C4-2B (cell line): ENCODE data around the gene NPAS3.

Experiments
- ZFX ChIP-seq: fragments of 450-650 bp; IDR thresholded peaks from 2 replicates; pipeline ENCODE4 v1.6.1; 2017
- TF ChIP-seq, protein P1 (sequence below): fragments of 450-650 bp; conservative IDR thresholded peaks from 2 replicates; pipeline ENCODE4 v1.5.1; 2017; ENCODE audit warnings: mild to moderate bottlenecking

DNA sequence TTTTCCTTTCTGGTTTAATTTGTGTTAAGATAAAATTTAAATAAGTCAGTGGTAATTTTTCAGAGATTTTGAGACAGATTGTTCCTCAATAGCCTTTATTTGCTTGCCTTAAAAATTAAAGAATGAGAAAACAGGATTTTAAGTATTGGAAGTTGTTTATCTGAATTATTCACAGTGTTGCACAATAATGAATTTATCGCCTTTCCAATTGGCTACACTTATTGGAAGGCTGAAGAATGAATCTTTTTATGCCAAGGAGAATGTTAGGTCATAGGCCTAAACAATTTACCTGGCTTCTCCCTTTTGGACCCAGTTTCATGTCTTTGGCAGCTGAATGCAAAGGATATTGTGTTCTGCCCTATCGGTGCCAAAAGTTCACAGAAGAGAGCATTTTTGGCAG, 250.2 kb downstream of the NPAS3 start:
- TF ChIP-seq, protein P1, sequence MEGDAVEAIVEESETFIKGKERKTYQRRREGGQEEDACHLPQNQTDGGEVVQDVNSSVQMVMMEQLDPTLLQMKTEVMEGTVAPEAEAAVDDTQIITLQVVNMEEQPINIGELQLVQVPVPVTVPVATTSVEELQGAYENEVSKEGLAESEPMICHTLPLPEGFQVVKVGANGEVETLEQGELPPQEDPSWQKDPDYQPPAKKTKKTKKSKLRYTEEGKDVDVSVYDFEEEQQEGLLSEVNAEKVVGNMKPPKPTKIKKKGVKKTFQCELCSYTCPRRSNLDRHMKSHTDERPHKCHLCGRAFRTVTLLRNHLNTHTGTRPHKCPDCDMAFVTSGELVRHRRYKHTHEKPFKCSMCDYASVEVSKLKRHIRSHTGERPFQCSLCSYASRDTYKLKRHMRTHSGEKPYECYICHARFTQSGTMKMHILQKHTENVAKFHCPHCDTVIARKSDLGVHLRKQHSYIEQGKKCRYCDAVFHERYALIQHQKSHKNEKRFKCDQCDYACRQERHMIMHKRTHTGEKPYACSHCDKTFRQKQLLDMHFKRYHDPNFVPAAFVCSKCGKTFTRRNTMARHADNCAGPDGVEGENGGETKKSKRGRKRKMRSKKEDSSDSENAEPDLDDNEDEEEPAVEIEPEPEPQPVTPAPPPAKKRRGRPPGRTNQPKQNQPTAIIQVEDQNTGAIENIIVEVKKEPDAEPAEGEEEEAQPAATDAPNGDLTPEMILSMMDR, result no peak
- no peak for TF ChIP-seq ZFX
